Transverse colon (tissue), 4 donors: ENCODE data around the gene TBC1D20.
A peak's percentile ranks its signal among the peaks of the same experiment; 100 is the strongest.

ENCODE experiments used
- CTCF ChIP-seq, 5 experiments: fragments of 200-600 bp in 3 of 5; fragments of 450-650 bp in 2 of 5; sonication (generic) in 3 of 5; IDR thresholded peaks; 1 replicate in 2 of 5; 2 replicates in 3 of 5; pipeline ENCODE4 v1.5.1; 2016 to 2017; ENCODE audit warnings: antibody characterized with exemption in 5 of 5, inconsistent platforms in 3 of 5, mild to moderate bottlenecking in 2 of 5, moderate library complexity in 1 of 5
- EP300 ChIP-seq: sonication (generic); formaldehyde crosslinking; IDR thresholded peaks from one replicate; pipeline ENCODE4 v1.6.1; 2017; ENCODE audit warnings: antibody characterized with exemption, low read depth
- POLR2A ChIP-seq: fragments of 450-650 bp; IDR thresholded peaks from one replicate; pipeline ENCODE4 v1.6.1; 2016; ENCODE audit warnings: antibody characterized with exemption, mild to moderate bottlenecking, moderate library complexity
- POLR2AphosphoS5 ChIP-seq, 3 donors: sonication (generic); formaldehyde crosslinking; IDR thresholded peaks; one replicate each; pipeline ENCODE4 v1.6.1; 2016; ENCODE audit warnings: antibody characterized with exemption in 3 of 3

- TF ChIP-seq CTCF (IDR thresholded peaks at IDR 0.05) (no peak), POLR2AphosphoS5 (IDR thresholded peaks at IDR 0.05) (peak in 1 of 3 donors; percentile 14), POLR2A (no peak), EP300 (no peak)
These were observed 52.4 kb downstream of the TBC1D20 start for GRCh38 chr20:409697-410559.
